Chondrocyte (in vitro differentiated cells): ENCODE results near the gene TNFRSF8. TPM values are rescaled to one million over a fixed set of nuclear protein-coding genes. Genes with fewer than 3 reads are reported as not detected.

Source experiments
- DNase-seq: peaks from one replicate; pipeline ENCODE4 v3.0.0; 2021; ENCODE audit warnings: mixed read lengths, low spot score
- H3K27ac Mint-ChIP-seq: one replicate; pipeline ENCODE4 v1.8.0; 2021; ENCODE audit warnings: mild to moderate bottlenecking, moderate library complexity, mixed read lengths; ENCODE audit not compliant: unreplicated experiment
- H3K27me3 Mint-ChIP-seq: 2 replicates; pipeline ENCODE4 v1.8.0; 2021; ENCODE audit warnings: low read depth, mixed read lengths
- H3K36me3 Mint-ChIP-seq: 2 replicates; pipeline ENCODE4 v1.8.0; 2021; ENCODE audit warnings: low read depth, mixed read lengths
- H3K4me1 Mint-ChIP-seq: 2 replicates; pipeline ENCODE4 v1.8.0; 2021; ENCODE audit warnings: low read depth, mild to moderate bottlenecking, mixed read lengths
- H3K4me3 Mint-ChIP-seq: one replicate; pipeline ENCODE4 v1.8.0; 2021; ENCODE audit warnings: mild to moderate bottlenecking, moderate library complexity, mixed read lengths; ENCODE audit not compliant: unreplicated experiment
- H3K9me3 Mint-ChIP-seq: 2 replicates; pipeline ENCODE4 v1.8.0; 2021; ENCODE audit warnings: low read depth, mixed read lengths
- total RNA-seq: library from RNA; stranded (reverse); gene quantifications from 3 replicates; pipeline ENCODE4 v1.2.1, GENCODE V29; 2021
- TF ChIP-seq, protein P1 (sequence below): fragments of 200-600 bp; sonication (generic); IDR thresholded peaks from 2 replicates; pipeline ENCODE4 v1.5.0; 2021; ENCODE audit warnings: antibody characterized with exemption, mild to moderate bottlenecking, moderate library complexity

TNFRSF8 gene
- total RNA-seq, 1 donor from 2014 or later = not detected

DNA sequence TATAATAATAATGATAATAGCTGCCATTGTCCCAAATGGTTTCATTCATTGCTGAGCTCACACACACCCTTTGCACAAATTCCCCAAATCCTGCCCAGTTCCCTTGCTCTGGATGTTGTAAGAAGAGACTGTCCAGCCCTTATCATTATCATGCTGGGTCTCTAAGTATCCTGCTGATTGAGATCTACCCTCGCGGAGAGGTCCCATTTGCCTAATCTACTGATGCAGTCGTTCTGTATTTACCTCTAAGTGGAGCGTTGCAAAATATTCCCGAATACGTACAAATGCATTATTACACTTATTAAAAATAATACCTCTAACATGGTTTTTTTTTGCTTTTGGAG lies 51.2 kb downstream of the TNFRSF8 start:
- TF ChIP-seq, protein P1, sequence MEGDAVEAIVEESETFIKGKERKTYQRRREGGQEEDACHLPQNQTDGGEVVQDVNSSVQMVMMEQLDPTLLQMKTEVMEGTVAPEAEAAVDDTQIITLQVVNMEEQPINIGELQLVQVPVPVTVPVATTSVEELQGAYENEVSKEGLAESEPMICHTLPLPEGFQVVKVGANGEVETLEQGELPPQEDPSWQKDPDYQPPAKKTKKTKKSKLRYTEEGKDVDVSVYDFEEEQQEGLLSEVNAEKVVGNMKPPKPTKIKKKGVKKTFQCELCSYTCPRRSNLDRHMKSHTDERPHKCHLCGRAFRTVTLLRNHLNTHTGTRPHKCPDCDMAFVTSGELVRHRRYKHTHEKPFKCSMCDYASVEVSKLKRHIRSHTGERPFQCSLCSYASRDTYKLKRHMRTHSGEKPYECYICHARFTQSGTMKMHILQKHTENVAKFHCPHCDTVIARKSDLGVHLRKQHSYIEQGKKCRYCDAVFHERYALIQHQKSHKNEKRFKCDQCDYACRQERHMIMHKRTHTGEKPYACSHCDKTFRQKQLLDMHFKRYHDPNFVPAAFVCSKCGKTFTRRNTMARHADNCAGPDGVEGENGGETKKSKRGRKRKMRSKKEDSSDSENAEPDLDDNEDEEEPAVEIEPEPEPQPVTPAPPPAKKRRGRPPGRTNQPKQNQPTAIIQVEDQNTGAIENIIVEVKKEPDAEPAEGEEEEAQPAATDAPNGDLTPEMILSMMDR = no peak
- H3K27me3 Mint-ChIP-seq = peaks cover 14% of the 10 kb centered on the region
- H3K4me1 Mint-ChIP-seq = peaks cover 12% of the 10 kb centered on the region
- H3K9me3 Mint-ChIP-seq = no peaks in the 10 kb centered on the region
- no peaks in the 10 kb centered on the region for H3K36me3 Mint-ChIP-seq
- no peak for DNase-seq
- H3K4me3 Mint-ChIP-seq = no peak overlapping the region
- H3K27ac Mint-ChIP-seq = no peak overlapping the region

DNA sequence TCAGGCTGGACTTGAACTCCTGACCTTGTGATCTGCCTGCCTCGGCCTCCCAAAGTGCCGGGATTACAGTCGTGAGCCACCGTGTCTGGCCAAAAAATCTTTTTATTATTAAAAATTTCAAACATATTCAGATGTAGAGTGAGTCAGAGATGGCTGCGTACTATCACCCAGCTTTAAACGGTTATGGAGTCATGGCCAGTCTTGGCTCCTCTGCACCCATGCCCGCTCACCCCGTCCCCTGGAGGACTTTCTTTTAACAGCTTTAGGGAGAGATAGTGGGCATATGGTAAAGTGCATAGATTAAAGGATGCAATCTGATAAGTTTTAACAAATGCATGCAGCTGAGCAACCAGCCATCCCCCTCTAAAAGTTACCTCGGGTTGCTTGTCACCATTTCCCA lies 51.8 kb downstream of the TNFRSF8 start:
- Mint-ChIP-seq H3K36me3 (no peaks in the 10 kb centered on the region), H3K4me3 (no peak overlapping the region), H3K27me3 (peaks cover 16% of the 10 kb centered on the region), H3K9me3 (no peaks in the 10 kb centered on the region), H3K4me1 (peaks cover 12% of the 10 kb centered on the region), H3K27ac (no peak overlapping the region)
- TF ChIP-seq, protein P1 = no peak
- peak; percentile 5 for DNase-seq

DNA sequence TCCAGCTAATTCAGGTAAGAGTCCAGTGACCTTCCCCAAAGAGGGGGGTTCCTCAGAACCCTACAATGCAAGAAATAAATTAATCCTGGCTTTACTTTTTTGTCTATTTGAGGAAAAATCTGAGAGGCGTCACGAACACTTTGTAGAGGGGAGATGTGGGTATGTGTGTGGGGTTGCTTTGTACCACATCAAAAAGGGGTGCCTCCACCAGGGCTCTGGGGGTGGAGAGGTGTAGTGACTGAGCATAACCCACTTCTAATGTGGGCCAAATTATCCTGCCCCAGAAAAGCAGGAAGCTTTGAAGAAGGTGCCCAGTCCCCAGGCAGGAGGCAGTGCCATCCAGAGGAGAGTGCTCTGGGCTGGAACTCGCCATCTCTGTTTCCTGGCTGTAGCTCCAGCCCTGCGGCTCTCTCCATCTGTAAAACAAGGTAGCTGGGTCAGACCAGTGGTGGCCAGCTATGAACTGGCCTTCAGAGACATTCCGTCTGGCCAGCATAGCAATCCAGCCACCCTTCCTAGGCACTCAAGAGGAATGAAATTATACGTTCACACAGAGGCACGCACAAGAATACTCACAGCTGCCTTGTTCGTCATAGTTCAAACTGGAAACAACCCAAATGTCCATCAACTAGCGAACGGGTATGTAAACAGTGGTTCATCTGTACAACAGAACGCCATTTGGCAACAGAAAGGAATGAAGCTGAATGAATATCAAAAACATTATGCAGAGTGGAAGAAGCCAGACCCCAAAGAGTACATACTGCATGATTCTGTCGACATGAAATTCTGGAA lies 58.3 kb downstream of the TNFRSF8 start:
- TF ChIP-seq, protein P1 = no peak
- Mint-ChIP-seq H3K9me3 (peaks cover 6% of the 10 kb centered on the region), H3K4me1 (no peaks in the 10 kb centered on the region), H3K36me3 (peaks cover 4% of the 10 kb centered on the region), H3K27ac (no peak overlapping the region), H3K27me3 (peaks cover 43% of the 10 kb centered on the region), H3K4me3 (no peak overlapping the region)
- no peak for DNase-seq

DNA sequence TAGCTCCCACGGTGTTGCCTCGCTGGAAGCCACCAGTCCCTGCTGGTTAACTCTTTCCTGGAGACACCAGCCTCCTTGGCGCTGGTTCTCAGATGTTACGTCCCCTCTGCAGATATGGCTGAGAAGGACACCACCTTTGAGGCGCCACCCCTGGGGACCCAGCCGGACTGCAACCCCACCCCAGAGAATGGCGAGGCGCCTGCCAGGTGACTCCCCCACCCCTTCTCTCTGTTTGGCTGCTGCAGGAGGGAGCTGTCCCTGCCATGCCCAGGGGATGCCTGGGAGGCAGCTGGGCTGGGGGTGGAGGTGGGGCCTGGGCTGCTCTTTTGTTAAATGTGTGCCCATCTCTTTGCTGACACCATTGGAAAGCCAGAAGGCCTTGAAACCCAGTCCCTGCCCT lies 60.1 kb downstream of the TNFRSF8 start:
- Mint-ChIP-seq H3K9me3 (peaks cover 6% of the 10 kb centered on the region), H3K27me3 (peaks cover 47% of the 10 kb centered on the region), H3K4me1 (no peaks in the 10 kb centered on the region), H3K36me3 (peaks cover 4% of the 10 kb centered on the region), H3K27ac (no peak overlapping the region), H3K4me3 (no peak overlapping the region)
- TF ChIP-seq, protein P1 = no peak
- DNase-seq = no peak

DNA sequence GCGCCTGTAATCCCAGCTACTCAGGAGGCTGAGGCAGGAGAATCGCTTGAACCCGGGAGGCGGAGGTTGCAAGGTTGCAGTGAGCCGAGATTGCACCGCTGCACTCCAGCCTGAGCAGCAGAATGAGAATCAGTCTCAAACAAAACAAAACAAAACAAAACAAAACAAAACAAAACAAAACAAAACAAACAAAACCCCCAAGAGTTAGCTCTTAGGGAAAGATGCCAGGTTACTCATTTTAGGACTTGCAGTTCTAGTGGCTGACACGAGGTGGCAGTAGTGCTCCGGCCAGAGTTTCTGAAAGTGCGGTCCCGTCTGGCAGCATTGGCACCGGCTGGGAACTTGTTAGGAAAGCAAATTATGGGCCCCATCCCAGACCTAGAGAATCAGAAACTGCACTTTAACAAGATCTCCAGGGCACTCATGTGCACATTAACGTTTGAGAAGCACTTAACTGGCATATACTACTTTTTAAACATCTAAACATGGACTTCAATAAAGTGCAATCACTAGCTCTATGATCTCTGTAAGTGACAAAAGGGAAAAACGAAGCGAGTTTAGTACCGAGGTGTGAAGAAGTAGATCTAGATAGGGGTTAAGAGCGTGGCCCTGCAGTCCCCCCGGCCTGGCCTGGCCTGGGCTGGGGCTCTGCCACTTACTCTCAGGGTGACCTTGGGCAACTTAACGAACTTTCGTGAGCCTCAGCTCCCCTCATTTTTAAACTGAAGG lies 61.8 kb downstream of the TNFRSF8 start:
- peaks cover 4% of the 10 kb centered on the region for H3K36me3 Mint-ChIP-seq
- peaks cover 40% of the 10 kb centered on the region for H3K27me3 Mint-ChIP-seq
- H3K4me1 Mint-ChIP-seq = no peaks in the 10 kb centered on the region
- TF ChIP-seq, protein P1 = peak; percentile 97
- no peak for DNase-seq
- no peak overlapping the region for H3K4me3 Mint-ChIP-seq
- no peak overlapping the region for H3K27ac Mint-ChIP-seq
- H3K9me3 Mint-ChIP-seq = peaks cover 6% of the 10 kb centered on the region
